Left hindlimb (tissue), 1 donor: ENCODE measurements around the gene HENMT1.
"Not testable (repeated sequence)": the region's sequence is repeated elsewhere in the genome, so short reads cannot be mapped to it uniquely, and the experiment has no call there.

Experiments
- DNase-seq: peaks from one replicate; pipeline ENCODE4 v3.0.0-alpha.2; 2018

HENMT1 gene

GRCh38 chr1:108661030-108661609 lies at the start of gene HENMT1:
HENMT1 (minus strand) TSS chr1:108661093; CDS start chr1:108659884, 1,209 bp downstream.
- peak; percentile 89 for DNase-seq

- no peak for DNase-seq
Observed at GRCh38 chr1:108708691-108709660, 48.1 kb upstream of the HENMT1 start.

- no peak for DNase-seq
Observed at GRCh38 chr1:108706643-108707042, 45.8 kb upstream of the HENMT1 start.

DNA sequence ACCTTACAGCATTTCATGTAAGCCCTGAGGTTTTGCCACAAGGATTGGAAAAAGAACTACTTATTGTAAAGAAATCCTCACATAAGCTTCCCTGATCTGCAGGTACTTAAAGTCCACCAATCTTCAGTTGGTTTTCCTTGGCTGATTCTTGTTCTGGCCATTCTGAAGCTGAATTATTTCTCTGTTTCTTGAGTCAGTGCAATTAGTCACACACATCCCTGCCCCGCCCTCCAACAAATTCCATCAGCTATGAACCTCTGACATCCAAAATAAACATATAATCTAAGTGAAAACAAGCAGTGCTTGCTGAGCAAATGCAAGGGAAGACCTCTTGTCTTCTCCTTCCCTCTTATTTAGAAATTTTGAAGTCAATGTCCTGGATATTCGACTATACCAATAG lies 43.6 kb upstream of the HENMT1 start:
- DNase-seq: no peak

- DNase-seq: no peak
Observed at GRCh38 chr1:108703939-108704338, 43.0 kb upstream of the HENMT1 start.

DNA sequence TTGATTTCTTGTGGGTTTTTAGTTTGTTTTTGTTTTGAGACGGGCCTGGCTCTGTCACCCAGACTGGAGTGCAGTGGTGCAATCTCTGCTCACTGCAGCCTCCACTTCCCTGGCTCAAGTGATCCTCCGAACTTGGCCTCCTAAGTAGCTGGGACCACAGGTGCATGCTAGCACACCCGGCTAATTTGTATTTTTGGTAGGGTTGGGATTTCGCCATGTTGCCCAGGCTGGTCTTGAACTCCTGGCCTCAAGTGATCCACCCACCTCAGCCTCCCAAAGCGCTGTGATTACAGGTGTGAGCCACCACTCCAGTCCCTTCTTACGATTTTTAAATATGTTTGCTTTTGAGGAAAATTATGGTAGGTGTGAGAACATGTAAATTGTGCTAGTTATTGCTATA lies 41.2 kb upstream of the HENMT1 start:
- DNase-seq: not testable (repeated sequence)

GRCh38 chr1:108701176-108701849 lies 40.4 kb upstream of the HENMT1 start:
- DNase-seq: no peak

GRCh38 chr1:108699375-108700332 lies 38.8 kb upstream of the HENMT1 start:
- DNase-seq: no peak

DNA sequence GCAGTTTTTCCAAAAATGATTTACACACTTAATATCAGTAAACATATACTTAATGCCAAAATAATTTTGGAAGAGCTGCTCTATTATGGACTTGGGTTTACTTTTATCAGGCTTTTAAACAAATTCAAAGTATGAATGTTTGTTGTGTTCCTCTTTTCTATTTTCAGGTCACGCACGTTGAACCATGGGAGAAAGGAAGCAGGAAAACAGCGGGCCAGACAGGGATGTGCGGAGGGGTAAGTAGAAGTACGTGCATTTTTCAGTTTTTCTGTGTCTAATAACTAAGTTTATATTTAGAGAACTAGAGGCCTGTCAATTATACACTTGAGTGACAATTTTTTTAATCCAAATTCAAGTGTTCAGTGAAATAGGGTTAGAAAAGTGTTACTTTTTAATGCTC lies 34.6 kb upstream of the HENMT1 start:
- no peak for DNase-seq

DNA sequence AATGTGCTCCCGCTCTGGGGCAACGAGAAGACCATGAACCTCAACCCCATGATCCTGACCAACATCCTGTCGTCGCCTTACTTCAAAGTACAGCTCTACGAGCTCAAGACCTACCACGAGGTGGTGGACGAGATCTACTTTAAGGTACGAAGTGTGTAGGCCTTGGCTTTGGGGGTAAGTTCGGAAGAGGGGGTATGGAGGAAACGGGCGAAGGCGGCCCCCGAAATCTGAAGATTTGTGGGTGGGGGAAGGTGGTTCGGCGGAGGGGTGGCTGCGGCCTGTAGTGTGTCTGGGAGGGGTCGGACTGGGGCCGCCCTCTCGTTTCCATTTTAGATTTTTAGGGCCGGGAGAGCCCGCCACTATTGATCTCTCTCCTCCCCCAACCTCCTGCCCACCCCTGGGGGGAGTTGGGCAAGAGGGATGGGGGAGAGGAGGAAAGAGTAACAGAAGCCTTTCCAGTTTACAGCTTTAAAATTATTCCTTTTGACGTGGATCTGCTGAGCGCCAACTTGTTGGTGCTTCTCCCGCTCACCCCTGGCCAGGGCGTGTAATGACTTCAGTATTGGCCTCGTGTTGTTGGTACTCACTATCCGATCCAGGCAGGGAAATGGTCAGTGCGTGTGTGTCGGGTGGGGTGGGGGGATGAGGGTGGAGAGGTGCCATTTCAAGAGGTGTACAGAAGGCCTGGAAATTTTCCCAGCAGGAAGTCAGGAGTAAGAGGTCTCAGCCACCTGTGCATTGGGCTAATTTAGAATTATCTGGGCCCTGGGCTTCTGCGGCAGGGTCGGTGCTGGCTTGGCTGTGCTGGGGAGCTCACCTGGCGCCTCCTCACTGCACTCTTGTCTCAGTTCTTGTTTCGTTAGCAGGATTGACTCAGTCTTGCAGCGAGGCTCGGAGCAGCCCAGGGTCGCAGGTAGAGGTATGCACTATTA lies 32.1 kb upstream of the HENMT1 start:
- DNase-seq: peak; percentile 42

DNA sequence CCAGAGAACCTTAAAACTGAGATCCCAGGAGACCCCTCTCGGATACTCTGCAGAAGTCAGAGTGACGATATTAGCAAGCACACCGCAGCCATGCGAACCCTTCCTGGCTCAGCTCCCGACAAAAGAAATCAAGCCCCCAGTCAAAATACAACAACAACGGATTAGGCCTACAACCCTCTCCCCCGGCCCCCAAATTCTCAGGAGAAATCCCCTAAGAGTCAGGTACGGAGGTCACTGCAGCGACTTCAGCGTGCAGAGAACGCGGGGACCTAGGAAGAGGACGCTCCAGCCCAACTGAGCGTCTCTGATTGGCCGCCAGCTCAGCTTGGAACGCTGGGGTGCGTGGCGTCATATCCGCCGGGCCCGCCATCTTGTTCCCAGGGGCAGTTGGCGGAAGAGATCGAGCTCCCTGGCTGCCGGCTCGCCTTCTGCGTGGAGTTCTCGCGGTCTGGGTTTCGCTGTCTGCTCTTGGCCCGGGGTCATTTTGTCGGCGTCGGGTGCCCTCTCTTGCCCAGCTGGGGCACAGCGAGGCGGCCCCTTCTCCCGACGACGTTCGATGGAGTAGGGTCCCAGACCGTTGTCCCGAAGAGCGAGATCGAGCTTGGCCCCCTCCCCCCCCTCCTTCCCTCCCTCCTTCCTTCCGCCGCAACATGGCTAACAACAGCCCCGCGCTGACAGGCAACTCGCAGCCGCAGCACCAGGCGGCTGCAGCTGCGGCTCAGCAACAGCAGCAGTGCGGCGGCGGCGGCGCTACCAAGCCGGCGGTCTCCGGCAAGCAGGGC lies 31.2 kb upstream of the HENMT1 start, which contains the start of gene PRPF38B:
TSS of gene PRPF38B (plus strand) at position 369 of the 782 bp plus-strand sequence. CDS start at position 651, 282 bp downstream.
- DNase-seq: peak; percentile 97

- DNase-seq: no peak
Observed at GRCh38 chr1:108691128-108691941, 30.4 kb upstream of the HENMT1 start.

DNA sequence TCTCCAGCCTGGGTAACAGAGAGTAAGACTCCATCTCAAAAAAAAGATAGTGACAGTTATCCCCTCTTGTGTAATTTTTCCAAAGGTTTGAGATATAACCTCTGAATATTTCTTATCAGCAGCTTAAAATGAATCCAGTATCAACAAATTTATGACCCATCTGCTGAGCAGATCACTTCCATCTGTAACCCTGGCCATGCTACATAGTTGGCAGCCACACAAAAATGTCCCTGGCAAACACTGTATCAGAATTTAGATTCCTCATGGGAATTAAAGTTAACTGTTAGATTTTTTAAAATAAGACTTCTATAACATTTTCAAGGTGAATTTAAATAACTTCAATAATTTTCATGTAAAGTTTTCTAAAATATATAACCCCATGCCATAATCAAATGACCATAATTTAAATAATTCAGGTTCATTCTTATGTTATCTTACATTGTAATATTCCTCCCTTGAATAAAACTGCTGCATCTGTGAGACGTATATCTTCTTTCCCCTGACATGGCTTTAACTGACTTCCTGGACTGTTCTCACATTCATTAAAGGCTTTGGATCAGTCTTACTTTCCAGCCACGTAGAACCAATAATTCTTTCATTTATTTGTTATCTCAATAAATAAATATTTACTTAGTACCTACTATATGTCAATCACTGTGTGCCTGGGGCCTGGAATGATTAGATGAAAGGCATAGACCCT lies 25.9 kb upstream of the HENMT1 start:
- DNase-seq: no peak

DNA sequence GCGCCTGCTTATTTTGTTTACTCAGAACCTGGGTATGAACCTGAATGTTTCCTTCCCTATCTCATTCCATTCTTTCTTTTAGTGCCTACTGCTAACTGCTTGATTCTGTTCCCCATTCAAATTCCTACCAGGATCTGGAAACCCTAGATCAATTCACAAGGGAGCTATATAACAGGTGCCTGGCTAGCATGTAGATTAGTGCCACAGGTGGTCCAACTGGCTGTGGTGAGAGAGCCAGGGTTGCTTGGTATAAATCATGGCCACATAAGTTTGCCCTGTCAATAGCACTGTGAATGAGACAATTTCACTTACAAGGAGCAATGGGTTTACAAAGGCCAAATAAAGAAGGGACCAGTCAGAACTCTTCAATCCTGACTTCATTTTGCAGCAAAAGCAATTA lies 24.6 kb upstream of the HENMT1 start:
- no peak for DNase-seq

DNA sequence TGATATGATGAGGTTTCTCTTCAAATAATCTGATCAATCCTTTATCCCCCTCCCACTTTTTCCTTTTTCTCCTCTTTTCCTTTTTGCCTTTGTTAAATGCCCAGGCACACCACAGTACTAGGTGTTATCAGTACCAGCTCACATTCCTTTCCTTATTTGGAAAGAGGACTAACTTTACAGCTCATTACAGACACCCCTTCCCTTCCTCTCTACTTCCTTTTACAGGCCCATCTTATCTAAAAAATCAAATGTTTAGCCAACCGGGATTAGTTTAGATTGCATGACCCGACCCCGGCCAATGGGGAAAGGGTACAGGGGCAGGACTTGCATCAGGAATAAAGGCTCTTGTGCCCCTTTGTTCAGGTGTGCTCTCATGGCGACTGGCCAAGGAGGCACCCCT lies 20.8 kb upstream of the HENMT1 start:
- not testable (repeated sequence) for DNase-seq

DNA sequence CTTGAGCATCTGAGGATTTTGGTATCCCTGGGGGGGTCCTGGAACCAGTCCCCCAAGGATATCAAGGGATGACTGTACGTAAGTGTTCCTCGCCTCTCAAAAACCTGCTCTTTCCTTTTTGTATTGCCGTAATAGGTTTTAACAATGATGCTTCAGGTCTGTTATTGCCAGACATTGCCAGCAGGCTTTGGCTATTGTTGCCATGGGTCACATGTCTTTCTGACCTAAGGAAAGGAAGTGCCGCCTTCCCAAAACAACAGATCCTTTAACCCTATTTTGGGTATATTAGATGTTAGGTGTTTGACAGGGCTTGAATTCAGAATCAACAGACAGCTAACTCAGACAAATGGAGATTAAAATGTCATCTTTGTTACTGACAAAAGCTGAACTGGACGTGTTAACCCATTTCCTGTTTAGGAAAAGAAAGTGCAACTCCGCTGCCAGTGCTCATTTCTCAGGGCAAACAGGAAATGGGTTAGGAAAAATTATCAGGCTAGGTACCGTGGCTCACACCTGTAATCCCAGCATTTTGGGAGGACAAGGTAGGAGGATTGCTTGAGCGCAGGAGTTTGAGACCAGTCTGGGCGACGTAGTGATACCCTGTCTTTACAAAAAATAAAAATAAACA lies 18.8 kb upstream of the HENMT1 start:
- DNase-seq: no peak

DNA sequence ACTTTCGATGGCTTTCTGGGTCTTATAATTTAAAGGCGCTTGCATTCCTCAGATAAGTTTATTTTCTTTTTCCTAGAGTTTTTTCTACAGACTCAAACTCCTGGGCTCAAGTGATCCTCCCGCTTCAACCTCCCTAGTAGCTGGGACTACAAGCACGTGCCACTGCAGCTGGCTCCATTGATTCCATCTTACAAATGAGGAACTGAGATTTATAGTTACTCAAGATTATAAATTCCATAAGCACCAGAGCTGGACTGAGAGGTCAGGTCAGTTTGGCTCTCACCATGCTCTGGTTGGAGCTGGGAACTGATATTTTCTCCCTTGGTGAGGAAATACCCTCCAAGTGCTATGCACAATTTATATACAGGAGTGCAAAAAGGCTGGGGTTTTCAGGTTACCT lies 17.8 kb upstream of the HENMT1 start:
- DNase-seq: no peak

DNA sequence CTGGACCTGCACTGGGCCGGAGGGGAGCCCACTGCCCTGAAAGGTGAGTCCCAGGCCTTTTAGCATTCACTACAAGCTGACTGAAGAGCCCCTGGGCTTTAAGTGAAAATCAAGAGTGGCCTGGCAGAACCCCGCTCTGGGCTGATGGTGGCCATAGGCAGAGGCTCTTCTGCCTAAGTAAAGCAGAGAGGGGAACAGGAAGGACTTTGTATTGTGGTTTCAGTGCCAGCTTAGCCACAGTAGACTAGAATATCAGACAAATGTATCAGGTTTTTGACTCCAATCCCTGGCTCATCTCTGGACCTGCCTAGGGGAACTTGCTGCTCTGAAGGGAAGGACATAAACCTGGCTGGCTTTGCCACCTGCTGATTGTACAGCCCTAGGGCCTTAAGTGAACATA lies 10.2 kb upstream of the HENMT1 start:
- DNase-seq: no peak
